Mesendoderm (in vitro differentiated cells): ENCODE measurements around the gene ANKRD30B.
"Not testable (repeated sequence)": the region's sequence is repeated elsewhere in the genome, so short reads cannot be mapped to it uniquely, and the experiment has no call there.

Experiments used
- DNase-seq: peaks from one replicate; pipeline ENCODE4 v3.0.0; 2013
- H2AK5ac ChIP-seq: 2 replicates; pipeline ENCODE4 v1.6.1; 2013; ENCODE audit warnings: low read length, inconsistent platforms
- H2BK120ac ChIP-seq: 2 replicates; pipeline ENCODE4 v1.6.1; 2013; ENCODE audit warnings: low read depth, mild to moderate bottlenecking, low read length, moderate library complexity, mixed read lengths
- H2BK15ac ChIP-seq: replicated peaks from 2 replicates; pipeline ENCODE4 v1.6.1; 2013; ENCODE audit warnings: low read depth, mild to moderate bottlenecking, moderate library complexity
- H2BK5ac ChIP-seq: 2 replicates; pipeline ENCODE4 v1.6.1; 2013; ENCODE audit warnings: low read length, inconsistent platforms
- H3K18ac ChIP-seq: 2 replicates; pipeline ENCODE4 v1.6.1; 2013; ENCODE audit warnings: mild to moderate bottlenecking, low read length, mixed read lengths
- H3K23ac ChIP-seq: one replicate; pipeline ENCODE4 v1.6.1; 2013; ENCODE audit warnings: low read length
- H3K27ac ChIP-seq: 2 replicates; pipeline ENCODE4 v1.5.1; 2013; ENCODE audit warnings: low read depth, mild to moderate bottlenecking, inconsistent platforms, low read length, moderate library complexity
- H3K27me3 ChIP-seq: 2 replicates; pipeline ENCODE4 v1.6.1; 2013; ENCODE audit warnings: low read length, control low read depth, mild to moderate bottlenecking, inconsistent platforms; ENCODE audit not compliant: insufficient read depth, poor library complexity
- H3K36me3 ChIP-seq: 2 replicates; pipeline ENCODE4 v1.6.1; 2013; ENCODE audit warnings: low read length, inconsistent platforms; ENCODE audit not compliant: control insufficient read depth, insufficient read depth
- H3K4ac ChIP-seq: one replicate; pipeline ENCODE4 v1.6.1; 2013; ENCODE audit warnings: low read depth, mild to moderate bottlenecking, low read length, moderate library complexity
- H3K4me1 ChIP-seq: 2 replicates; pipeline ENCODE4 v1.6.1; 2013; ENCODE audit warnings: low read depth, low read length, inconsistent platforms; ENCODE audit not compliant: control insufficient read depth
- H3K4me2 ChIP-seq: 2 replicates; pipeline ENCODE4 v1.6.1; 2013; ENCODE audit warnings: low read length
- H3K4me3 ChIP-seq: 2 replicates; pipeline ENCODE4 v1.5.1; 2013; ENCODE audit warnings: mild to moderate bottlenecking, low read length
- H3K56ac ChIP-seq: one replicate; pipeline ENCODE4 v1.6.1; 2013; ENCODE audit warnings: low read length
- H3K79me1 ChIP-seq: 2 replicates; pipeline ENCODE4 v1.6.1; 2013; ENCODE audit warnings: low read length, inconsistent platforms
- H3K79me2 ChIP-seq: 2 replicates; pipeline ENCODE4 v1.6.1; 2013; ENCODE audit warnings: mild to moderate bottlenecking, low read length; ENCODE audit not compliant: control insufficient read depth, insufficient read depth
- H3K9ac ChIP-seq: 2 replicates; pipeline ENCODE4 v1.6.1; 2013; ENCODE audit warnings: low read length, inconsistent platforms
- H4K5ac ChIP-seq: one replicate; pipeline ENCODE4 v1.6.1; 2013; ENCODE audit warnings: low read length
- H4K8ac ChIP-seq: one replicate; pipeline ENCODE4 v1.6.1; 2013; ENCODE audit warnings: low read depth, mild to moderate bottlenecking, control low read depth, low read length, moderate library complexity
- WGBS: extraction: QIAGEN DNeasy Blood & Tissue Kit; methylation state at CpG from one replicate; pipeline ENCODE4 v1.1.7; 2013; ENCODE audit warnings: low lambda C conversion rate, missing lambda C conversion rate; ENCODE audit not compliant: insufficient coverage; ENCODE audit errors: extremely low coverage; 5-methylcytosine and 5-hydroxymethylcytosine counted together

ANKRD30B gene

DNA sequence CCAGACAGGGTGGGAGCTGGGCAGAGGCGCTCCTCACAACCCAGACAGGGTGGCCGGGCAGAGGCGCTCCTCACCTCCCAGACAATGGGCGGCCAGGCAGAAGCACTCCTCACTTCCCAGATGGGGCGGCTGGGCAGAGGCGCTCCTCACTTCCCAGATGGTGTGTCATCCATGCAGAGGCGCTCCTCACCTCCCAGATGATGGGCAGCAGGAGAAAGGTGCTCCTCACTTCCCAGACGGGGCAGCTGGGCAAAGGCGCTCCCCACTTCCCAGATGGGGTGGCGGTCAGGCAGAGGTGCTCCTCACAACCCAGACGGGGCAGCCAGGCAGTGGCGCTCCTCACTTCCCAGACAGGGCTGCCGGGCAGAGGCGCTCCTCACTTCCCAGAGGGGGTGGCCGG is 112.0 kb downstream of the ANKRD30B start:
- WGBS = no CpG with 5 or more reads among the region's 15 CpGs

DNA sequence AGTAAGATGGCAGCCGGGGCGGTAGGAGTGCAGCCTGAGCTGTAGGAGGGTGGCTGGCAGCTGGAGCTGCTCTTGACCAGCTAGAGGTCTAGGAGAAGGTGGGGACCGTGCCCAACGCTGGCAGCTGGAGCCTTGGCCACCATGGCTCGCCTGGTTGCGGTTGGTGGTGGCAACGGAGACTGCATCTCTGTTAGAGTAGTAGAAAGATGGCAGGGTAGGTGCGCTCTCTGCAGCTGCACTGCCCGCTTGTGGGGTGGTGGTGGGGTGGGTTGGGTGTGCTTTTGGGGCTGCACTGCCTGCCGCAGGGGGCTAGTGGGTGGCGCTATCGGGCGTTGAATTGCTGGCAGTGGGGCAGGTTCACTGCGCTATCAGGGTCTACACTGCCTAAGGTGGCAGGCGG is 118.5 kb downstream of the ANKRD30B start:
- H4K8ac ChIP-seq, H3K56ac ChIP-seq, H3K79me2 ChIP-seq, H3K79me1 ChIP-seq, H3K9ac ChIP-seq, H3K27ac ChIP-seq, H2BK15ac ChIP-seq, H3K4me3 ChIP-seq, H2BK5ac ChIP-seq, H3K18ac ChIP-seq, H2BK120ac ChIP-seq, H3K23ac ChIP-seq, H3K4me1 ChIP-seq, H3K36me3 ChIP-seq, DNase-seq, H3K4ac ChIP-seq, H4K5ac ChIP-seq, H3K4me2 ChIP-seq, H3K27me3 ChIP-seq, H2AK5ac ChIP-seq: not testable (repeated sequence)
- no CpG with 5 or more reads among the region's 15 CpGs for WGBS

More for the DNA sequence above, 112.0 kb downstream of the ANKRD30B start:
- not testable (repeated sequence) for H3K79me1 ChIP-seq, H3K56ac ChIP-seq, H3K79me2 ChIP-seq, H3K4me3 ChIP-seq, H4K5ac ChIP-seq, H3K18ac ChIP-seq, H4K8ac ChIP-seq, H3K9ac ChIP-seq, H3K4me1 ChIP-seq, H2BK5ac ChIP-seq, H3K4ac ChIP-seq, DNase-seq, H3K27me3 ChIP-seq, H3K36me3 ChIP-seq, H3K4me2 ChIP-seq, H2BK120ac ChIP-seq, H3K23ac ChIP-seq, H2BK15ac ChIP-seq, H3K27ac ChIP-seq, H2AK5ac ChIP-seq

DNA sequence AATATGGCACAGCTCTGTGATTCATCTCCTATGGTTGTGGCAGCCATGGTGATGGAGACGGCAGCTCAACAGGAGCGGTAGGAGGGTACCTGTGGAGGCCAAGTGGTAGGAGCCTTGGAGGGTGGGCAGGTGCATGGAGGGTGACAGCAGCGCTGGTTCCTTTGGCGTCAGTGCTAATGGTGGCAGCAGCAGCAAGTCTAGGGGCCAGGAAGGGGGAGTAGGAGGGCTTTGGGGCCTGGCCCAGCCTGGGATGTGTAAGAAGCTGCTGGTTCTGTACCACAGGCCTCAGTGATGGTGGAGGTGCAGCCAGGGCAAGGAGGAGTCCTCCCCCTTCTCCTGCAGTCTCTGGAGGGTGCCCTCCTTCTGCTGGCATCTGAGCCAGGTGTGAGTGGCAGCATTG is 120.0 kb downstream of the ANKRD30B start:
- H2BK5ac ChIP-seq, H3K4me1 ChIP-seq, H3K4me2 ChIP-seq, H3K79me2 ChIP-seq, H3K23ac ChIP-seq, H3K18ac ChIP-seq, H3K27ac ChIP-seq, H3K9ac ChIP-seq, H4K5ac ChIP-seq, H3K4me3 ChIP-seq, H3K79me1 ChIP-seq, DNase-seq, H3K27me3 ChIP-seq, H2BK15ac ChIP-seq, H4K8ac ChIP-seq, H2AK5ac ChIP-seq, H3K4ac ChIP-seq, H3K36me3 ChIP-seq, H3K56ac ChIP-seq, H2BK120ac ChIP-seq: not testable (repeated sequence)
- WGBS = no CpG with 5 or more reads among the region's 4 CpGs

DNA sequence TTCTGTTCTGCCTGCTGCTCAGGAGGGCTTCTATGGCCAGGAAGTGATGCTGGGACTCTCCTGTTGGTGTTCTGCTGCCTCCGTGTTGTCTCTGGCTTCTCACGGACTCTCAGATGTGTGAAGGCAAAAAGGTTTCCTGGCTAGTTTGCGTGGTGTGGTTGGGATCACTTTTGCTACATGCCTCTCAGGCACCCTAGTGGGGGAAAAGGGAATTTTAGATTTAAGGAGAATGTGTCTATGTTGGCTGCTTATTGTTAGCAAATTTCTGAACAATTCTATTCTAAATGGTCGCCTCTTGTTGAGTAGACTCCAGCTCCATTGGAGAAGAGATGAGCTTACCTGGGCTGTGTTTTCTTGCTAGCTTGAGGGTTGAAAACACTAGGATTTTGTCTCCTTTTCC is 120.9 kb downstream of the ANKRD30B start:
- H3K18ac ChIP-seq, H3K4me1 ChIP-seq, H3K4me3 ChIP-seq, H3K36me3 ChIP-seq, H2BK15ac ChIP-seq, H3K9ac ChIP-seq, H2BK120ac ChIP-seq, H3K4ac ChIP-seq, H3K27me3 ChIP-seq, H3K79me1 ChIP-seq, DNase-seq, H2AK5ac ChIP-seq, H3K23ac ChIP-seq, H3K79me2 ChIP-seq, H3K27ac ChIP-seq, H4K5ac ChIP-seq, H2BK5ac ChIP-seq, H3K4me2 ChIP-seq, H4K8ac ChIP-seq, H3K56ac ChIP-seq: not testable (repeated sequence)
- WGBS = no CpG with 5 or more reads among the region's 4 CpGs

DNA sequence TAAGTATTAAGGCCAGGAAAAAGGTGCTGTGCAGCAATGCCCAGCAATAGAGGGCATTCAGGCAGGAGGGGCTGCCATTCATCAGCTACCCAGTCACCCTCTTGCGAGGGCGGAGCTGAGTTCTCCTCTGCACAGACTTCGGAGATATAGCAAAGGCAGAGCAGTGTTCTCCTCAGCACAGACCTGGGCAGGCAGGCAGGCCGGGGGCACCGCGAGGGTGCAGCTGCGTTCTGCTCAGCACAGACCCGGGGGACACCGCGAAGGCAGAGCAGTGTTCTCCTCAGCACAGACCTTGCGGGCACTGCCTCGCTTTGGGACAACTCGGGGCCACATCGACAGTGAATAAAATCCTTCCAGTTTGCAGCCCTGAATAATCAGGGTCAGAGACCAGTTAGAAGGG is 130.9 kb downstream of the ANKRD30B start:
- not testable (repeated sequence) for H3K4me1 ChIP-seq, H3K9ac ChIP-seq, H3K56ac ChIP-seq, H3K79me2 ChIP-seq, H3K27ac ChIP-seq, H3K79me1 ChIP-seq, H2BK15ac ChIP-seq, H2AK5ac ChIP-seq, H3K36me3 ChIP-seq, H3K4me2 ChIP-seq, H4K5ac ChIP-seq, H3K18ac ChIP-seq, H3K4ac ChIP-seq, H4K8ac ChIP-seq, H3K27me3 ChIP-seq, H2BK5ac ChIP-seq, H3K4me3 ChIP-seq, DNase-seq, H3K23ac ChIP-seq, H2BK120ac ChIP-seq
- WGBS = no CpG with 5 or more reads among the region's 14 CpGs

DNA sequence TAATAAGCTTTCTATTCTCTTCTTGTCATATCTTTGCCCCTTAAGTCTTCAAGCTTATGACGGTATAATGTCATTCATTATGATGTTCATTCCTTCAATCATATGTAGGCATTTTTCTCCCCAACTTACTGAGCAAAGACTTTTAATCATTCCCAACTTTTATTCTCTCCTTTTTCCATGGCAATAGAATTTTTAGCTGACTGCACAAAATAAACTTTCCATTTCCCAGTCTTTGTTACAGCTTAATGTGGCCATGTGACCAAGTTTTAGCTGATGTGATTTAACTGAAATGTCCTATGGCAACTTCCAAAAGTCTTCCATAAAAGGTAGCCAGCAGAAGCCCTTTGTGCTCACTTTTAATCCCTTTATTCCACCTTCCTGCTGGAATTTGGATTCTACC is 152.5 kb downstream of the ANKRD30B start:
- H3K4me2 ChIP-seq = no peak overlapping the region
- no peak overlapping the region for H3K27ac ChIP-seq
- no peaks in the 10 kb centered on the region for H3K27me3 ChIP-seq
- no CpG with 5 or more reads among the region's 1 CpG for WGBS
- no peaks in the 10 kb centered on the region for H3K79me1 ChIP-seq
- no peaks in the 10 kb centered on the region for H3K36me3 ChIP-seq
- no peak overlapping the region for H3K4me3 ChIP-seq
- no peak overlapping the region for H2BK120ac ChIP-seq
- H2AK5ac ChIP-seq = no peak overlapping the region
- H4K8ac ChIP-seq = no peak overlapping the region
- H3K9ac ChIP-seq = no peak overlapping the region
- H3K4me1 ChIP-seq = no peaks in the 10 kb centered on the region
- no peaks in the 10 kb centered on the region for H3K79me2 ChIP-seq
- no peak overlapping the region for H2BK15ac ChIP-seq
- H2BK5ac ChIP-seq = no peak overlapping the region
- H3K4ac ChIP-seq = no peak overlapping the region
- H3K23ac ChIP-seq = no peak overlapping the region
- H3K56ac ChIP-seq = no peak overlapping the region
- H4K5ac ChIP-seq = no peak overlapping the region
- no peak for DNase-seq
- H3K18ac ChIP-seq = no peak overlapping the region
